Prostate gland (tissue), 2 donors: ENCODE measurements around the gene SLC25A21.

Source experiments
- CTCF ChIP-seq, 4 experiments: fragments of 200-600 bp in 2 of 4; fragments of 450-650 bp in 2 of 4; sonication (generic) in 2 of 4; IDR thresholded peaks; 1 replicate in 3 of 4; 2 replicates in 1 of 4; pipeline ENCODE4 v1.5.1; 2016 to 2019; ENCODE audit warnings: antibody characterized with exemption in 4 of 4, mild to moderate bottlenecking in 2 of 4, moderate library complexity in 2 of 4
- POLR2A ChIP-seq: fragments of 450-650 bp; IDR thresholded peaks from one replicate; pipeline ENCODE4 v1.6.1; 2016; ENCODE audit warnings: antibody characterized with exemption, mild to moderate bottlenecking

GRCh38 chr14:37167151-37168047 lies 5.0 kb downstream of the SLC25A21 start:
- TF ChIP-seq CTCF (IDR thresholded peaks at IDR 0.05): no peak
- no peak for TF ChIP-seq POLR2A
